ENCODE results near the gene DPP6. TPM values are rescaled to one million over a fixed set of nuclear protein-coding genes. Genes with fewer than 3 reads are reported as not detected.

Gene DPP6
- total RNA-seq, 1 donor from 2014 or later, result not detected

DNA sequence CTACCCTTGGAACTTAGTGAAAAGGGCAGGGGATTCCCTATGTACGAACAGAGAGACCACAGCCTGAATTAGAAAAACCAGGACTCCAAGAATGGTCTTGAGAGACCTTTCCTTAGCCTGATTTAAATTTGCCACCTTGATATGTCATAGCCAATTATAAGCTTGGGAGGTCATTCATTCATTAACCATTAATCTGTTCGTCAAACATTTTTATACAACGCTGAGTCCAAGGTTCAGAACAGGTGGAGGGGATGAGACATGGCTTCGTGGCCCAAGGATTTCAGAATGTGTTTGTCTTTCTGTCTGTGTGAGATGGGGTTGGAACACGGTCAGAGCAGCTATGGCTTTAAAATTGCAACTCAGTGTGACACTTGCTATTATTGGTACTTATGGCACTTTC, 792.8 kb downstream of the DPP6 start:
- intact Hi-C loops (cut with micrococcal nuclease), result no loop called here

GRCh38 chr7:154848464-154848863, 796.3 kb downstream of the DPP6 start:
- intact Hi-C loops (cut with micrococcal nuclease), result no loop called here

- intact Hi-C loops (cut with micrococcal nuclease), result no loop called here
Measured at GRCh38 chr7:154852205-154852604, 800.0 kb downstream of the DPP6 start.

DNA sequence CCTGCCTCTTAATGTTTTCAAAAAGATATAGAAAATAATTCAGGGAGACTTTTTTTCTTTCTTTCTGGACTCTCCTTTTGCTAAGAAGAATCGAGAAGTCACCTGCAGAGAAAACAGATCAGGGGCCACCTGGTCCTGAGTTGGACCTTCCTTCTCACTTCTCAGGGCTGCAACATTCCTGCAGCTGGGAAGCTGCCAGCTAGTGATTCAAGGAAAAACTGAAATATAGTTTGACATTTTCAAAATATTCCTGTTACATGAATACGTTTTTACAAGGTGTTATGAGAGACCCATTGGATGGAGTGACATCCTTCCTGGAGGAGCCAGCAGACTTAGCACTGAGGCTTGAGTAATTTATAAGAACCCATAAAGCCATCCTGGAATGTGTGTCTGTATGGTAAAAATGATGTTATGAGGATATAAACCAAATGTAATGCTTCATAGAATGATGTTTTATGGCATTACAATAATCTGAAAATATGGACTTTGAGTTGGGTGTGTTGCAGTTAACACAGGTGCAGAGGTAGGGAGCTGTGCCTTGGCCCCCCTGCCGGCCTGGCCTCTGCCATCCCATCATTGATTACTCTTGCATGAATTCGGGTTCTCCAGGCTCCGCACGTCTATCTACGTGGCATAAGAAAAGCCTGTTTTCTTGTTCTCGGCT, 801.0 kb downstream of the DPP6 start:
- intact Hi-C loops (cut with micrococcal nuclease), result no loop called here

DNA sequence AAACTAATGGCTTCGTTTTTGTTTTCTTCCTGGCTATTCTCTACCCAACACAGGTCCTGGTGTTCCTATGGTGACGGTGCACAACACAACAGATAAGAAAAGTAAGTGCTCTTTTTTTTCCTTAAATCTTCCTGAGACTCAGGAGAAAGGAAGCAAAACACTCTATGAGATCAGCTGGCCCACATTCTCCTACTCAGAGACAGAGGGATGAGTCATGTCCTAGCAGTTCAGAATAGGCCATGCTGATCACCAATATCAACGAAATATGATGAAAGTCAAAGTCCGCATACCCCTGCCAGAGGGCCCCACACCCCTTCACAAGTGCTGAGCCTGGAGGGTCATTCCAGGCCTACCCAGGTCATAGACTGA, 801.5 kb downstream of the DPP6 start:
- intact Hi-C loops (cut with micrococcal nuclease), result no loop called here

DNA sequence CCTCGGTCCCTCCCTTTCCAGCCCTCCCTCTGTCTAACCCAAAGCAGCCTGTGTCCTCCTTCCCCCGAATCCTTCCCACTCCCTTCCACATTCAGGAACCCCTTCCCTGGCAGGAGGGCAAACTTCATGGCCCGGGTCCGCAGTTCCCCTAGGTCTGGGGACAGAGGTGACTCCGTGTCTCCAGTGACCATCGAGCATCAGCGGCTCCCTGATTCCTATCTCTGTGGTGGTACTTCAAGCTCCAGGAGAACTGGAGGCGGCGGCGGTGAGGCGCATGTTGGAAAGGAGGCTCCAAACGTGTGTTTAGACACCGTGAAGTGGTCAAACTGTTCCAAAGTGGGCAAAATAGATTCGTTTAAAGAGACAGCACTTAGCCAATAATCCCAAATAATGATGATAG, 802.6 kb downstream of the DPP6 start:
- intact Hi-C loops (cut with micrococcal nuclease), result no loop called here

DNA sequence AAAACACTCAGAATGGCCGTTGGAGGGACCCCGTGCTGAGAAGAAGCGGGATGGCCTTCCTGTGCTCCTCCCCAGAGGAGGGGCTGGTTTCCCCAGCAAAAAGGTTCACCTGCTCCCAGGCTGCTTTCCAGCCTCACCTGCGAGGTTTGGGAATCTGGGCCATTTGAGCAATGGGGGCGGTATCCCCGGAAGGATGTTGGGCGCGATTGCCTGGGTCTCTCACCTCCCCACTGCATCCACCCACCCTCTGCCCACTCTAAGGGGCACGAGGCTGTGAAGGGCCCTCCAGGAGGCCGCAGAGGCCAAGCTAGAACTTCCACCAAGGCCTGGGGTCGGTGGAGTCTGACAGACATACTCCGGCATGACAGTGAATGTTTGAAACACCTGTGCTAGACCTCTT, 803.2 kb downstream of the DPP6 start:
- intact Hi-C loops (cut with micrococcal nuclease), result no loop called here

- intact Hi-C loops (cut with micrococcal nuclease), result no loop called here
Measured at GRCh38 chr7:154856733-154857132, 804.5 kb downstream of the DPP6 start.

DNA sequence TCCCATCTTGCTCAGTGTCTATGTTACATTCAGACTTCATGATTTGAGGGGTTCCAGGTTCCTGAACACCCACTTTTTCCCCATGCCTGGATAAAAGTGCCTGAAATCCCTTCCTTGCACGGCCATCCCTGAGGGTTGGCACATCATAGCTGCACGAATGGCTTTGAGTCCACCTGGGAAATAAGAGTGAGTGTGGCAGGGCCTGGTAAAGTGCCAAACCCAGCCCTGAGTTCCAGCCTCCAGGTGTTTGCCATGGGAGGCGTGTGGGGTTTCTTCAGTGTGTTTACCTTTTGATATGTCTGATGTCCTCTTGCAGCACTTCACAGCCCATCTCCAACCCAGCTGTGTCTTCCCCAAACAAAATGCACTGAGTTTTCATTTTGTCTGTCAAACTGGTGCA, 805.0 kb downstream of the DPP6 start:
- intact Hi-C loops (cut with micrococcal nuclease), result no loop called here

DNA sequence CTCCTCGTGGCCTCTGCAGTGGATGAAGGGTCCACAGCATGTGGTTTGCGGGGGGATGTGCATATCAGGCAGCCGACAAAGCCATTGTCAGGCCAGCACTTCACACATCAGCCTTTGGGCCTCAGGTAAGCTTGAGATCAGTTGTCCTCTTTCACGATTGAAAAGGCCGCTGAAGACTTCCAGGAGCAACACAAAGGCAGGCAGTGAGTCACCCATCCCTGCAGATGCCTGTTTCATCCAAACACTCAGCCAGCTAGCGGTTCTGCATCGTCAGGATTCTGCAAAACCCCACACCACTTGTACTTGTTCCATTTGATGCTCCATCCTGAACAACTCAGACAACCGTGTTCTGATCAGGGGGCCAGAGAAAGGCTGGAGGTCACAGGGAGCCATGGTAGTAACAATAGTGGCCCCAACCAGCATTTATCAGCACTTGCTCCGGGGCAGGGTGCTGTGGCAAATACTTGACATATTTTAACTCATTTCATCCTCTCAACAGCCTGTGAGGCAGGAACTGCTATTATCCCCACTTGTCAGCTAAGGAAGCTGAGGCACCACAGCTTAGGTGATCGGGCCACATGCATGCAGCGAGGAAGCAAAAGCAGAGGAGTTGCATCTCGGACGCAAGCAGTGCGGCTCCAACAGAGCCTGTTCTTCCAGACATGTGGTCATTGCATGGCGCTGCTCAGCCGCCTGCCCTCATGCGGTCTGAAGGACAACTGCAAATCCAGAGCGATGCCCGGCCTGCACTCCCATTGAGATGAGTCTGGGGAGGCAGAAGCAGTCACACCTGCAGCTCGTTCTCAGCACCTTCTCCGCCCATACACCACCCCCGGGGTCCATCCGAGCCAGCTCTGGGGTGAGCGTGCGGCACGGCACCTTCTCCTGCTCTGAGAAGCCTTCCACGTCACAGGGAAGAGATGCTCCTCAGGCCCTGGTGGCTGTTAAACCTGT, 805.8 kb downstream of the DPP6 start:
- intact Hi-C loops (cut with micrococcal nuclease), result no loop called here

- intact Hi-C loops (cut with micrococcal nuclease), result no loop called here
Measured at GRCh38 chr7:154858836-154859537, 806.8 kb downstream of the DPP6 start.

- intact Hi-C loops (cut with micrococcal nuclease), result no loop called here
Measured at GRCh38 chr7:154859747-154860620, 807.8 kb downstream of the DPP6 start.

DNA sequence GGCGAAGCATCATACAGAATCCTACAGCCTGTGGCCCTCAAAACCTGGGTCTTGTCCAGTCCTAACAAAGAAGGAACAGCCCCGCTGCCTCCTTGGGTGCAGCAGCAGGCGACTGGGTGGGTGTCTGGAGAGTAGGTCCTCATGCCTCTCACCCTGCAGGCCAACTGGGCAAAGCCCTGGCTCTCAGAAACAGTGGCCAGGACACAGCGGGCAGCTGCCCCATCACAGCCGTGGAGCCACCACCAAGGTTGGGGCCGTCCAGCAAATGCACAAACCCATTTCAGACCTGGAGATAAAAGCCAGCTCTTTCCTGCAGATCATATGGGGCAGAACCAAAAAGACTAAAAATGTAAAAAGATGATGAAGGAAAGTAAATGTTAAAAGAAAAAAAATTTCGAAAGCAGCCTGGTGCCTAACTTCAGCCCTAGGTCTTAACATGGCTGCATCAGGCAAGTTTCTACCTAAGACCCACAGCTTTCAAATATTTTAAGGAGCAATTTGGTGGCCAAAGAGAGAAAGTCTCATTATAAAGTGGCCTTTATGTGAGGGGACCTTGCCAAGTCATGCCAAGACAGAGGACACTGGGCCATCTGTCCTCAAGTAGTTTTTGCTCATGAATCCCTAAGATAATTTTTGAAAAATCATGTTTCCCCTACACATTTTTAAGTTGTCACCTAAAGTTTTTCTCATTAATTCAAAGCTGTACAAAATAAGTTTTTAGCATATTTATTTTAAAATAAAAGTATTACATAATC, 808.6 kb downstream of the DPP6 start:
- intact Hi-C loops (cut with micrococcal nuclease), result no loop called here

DNA sequence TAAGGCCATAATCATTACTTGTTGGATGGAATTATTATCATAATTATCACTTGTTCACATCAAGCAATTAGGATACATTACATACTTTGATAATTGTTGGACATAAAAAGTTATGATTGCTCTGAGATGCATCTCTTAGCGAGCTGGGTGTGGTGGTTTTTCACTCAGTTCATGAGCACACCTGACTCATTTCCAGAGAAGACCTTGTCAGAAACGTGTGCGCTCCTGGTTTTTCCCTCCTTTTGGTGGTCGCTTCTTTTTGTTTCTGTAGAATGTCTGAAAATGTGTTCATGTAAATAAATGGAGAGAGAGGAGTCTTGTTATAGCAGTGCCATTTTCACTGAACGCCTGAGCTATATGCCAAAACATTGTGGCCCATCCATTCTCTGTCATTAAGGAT, 809.4 kb downstream of the DPP6 start:
- intact Hi-C loops (cut with micrococcal nuclease), result no loop called here

- intact Hi-C loops (cut with micrococcal nuclease), result no loop called here
Measured at GRCh38 chr7:154862153-154862791, 810.1 kb downstream of the DPP6 start.

GRCh38 chr7:154863766-154864522, 811.7 kb downstream of the DPP6 start:
- intact Hi-C loops (cut with micrococcal nuclease), result no loop called here

- intact Hi-C loops (cut with micrococcal nuclease), result no loop called here
Measured at GRCh38 chr7:154864523-154864891, 812.3 kb downstream of the DPP6 start.

- intact Hi-C loops (cut with micrococcal nuclease), result no loop called here
Measured at GRCh38 chr7:154865984-154866685, 813.9 kb downstream of the DPP6 start.

DNA sequence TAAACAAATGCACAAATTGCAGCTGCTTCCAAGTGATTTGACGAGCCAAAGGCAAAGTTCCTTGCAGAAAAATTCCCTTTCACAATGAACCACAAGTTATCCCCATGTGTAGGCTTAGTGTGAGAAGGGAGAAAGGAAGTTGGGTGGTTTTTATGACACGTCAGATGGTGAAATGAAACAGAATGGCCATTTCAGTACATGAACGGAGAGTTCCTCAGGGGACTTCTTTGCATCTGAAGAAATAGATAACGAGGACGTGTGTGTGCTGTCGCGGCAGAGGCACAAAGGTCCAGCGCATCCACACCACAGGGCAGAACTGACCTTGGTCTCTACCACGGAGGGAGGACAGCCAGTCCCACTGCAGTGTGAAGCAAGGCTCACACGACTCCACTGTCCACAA, 814.9 kb downstream of the DPP6 start:
- intact Hi-C loops (cut with micrococcal nuclease), result no loop called here

Data from T-helper 1 cell treated with Interleukin-12 subunit alpha and Interleukin-12 subunit beta and Interleukin-4 antibody, amounts not matched to agents 30 ng/mL and 1 ng/mL, for 36 hours (primary cell).